Colonic mucosa (tissue), 4 donors: ENCODE measurements around the gene SMURF2. TPM values are rescaled to one million over a fixed set of nuclear protein-coding genes. Genes with fewer than 3 reads are reported as not detected.

Source experiments
- DNase-seq: peaks from one replicate; pipeline ENCODE4 v3.0.0-alpha.2; 2020
- H3K27ac ChIP-seq: fragments of 200-600 bp; one replicate; pipeline ENCODE4 v1.8.0; 2021
- H3K27me3 ChIP-seq: fragments of 200-600 bp; one replicate; pipeline ENCODE4 v1.8.0; 2021
- H3K36me3 ChIP-seq: fragments of 200-600 bp; one replicate; pipeline ENCODE4 v1.8.0; 2021
- H3K4me1 ChIP-seq: fragments of 200-600 bp; one replicate; pipeline ENCODE4 v1.8.0; 2021; ENCODE audit warnings: mild to moderate bottlenecking
- H3K4me3 ChIP-seq: fragments of 200-600 bp; one replicate; pipeline ENCODE4 v1.8.0; 2021
- H3K9ac ChIP-seq, 2 donors: one replicate each; pipeline ENCODE4 v1.7.0; 2013; ENCODE audit warnings: control low read depth in 2 of 2, low read depth in 2 of 2, low read length in 2 of 2
- H3K9me3 ChIP-seq: fragments of 200-600 bp; one replicate; pipeline ENCODE4 v1.8.0; 2021
- intact Hi-C: fragments of 100-400 bp; cut with DNase I; formaldehyde crosslinking; loops from one replicate; pipeline ENCODE4 v1.14.1; 2022
- total RNA-seq, 2 donors: library from RNA; stranded (reverse); fragmentation: NEBNext Ultra II Directional in 1 of 2; extraction: Animal tissue kit (Norgen Biotek cat#: 25700) in 1 of 2; gene quantifications; one replicate each; pipeline ENCODE4 v1.2.1, GENCODE V29; 2021
- TF ChIP-seq, protein P1 (sequence below): fragments of 200-600 bp; IDR thresholded peaks from one replicate; pipeline ENCODE4 v1.8.0; 2022; ENCODE audit warnings: antibody characterized with exemption, mild to moderate bottlenecking
- donor health status: healthy.
- donor health status: DM: no; HTN: no; CAD: no.
- donor health status: DM: no; HTN: no; CAD: no.

The SMURF2 gene
- total RNA-seq, 2 donors from 2014 or later: 10.6 to 18.6 TPM

GRCh38 chr17:64503821-64504768, 158.0 kb downstream of the SMURF2 start:
- Histone ChIP-seq H3K36me3 (peaks cover 36% of the 10 kb centered on the region), H3K27ac (peak overlapping the region; percentile 98), H3K9me3 (no peaks in the 10 kb centered on the region), H3K9ac (peak overlapping the region; percentile 98 to 99), H3K4me3 (peak overlapping the region; percentile 89), H3K27me3 (no peaks in the 10 kb centered on the region), H3K4me1 (peaks cover 8% of the 10 kb centered on the region)
- TF ChIP-seq, protein P1, sequence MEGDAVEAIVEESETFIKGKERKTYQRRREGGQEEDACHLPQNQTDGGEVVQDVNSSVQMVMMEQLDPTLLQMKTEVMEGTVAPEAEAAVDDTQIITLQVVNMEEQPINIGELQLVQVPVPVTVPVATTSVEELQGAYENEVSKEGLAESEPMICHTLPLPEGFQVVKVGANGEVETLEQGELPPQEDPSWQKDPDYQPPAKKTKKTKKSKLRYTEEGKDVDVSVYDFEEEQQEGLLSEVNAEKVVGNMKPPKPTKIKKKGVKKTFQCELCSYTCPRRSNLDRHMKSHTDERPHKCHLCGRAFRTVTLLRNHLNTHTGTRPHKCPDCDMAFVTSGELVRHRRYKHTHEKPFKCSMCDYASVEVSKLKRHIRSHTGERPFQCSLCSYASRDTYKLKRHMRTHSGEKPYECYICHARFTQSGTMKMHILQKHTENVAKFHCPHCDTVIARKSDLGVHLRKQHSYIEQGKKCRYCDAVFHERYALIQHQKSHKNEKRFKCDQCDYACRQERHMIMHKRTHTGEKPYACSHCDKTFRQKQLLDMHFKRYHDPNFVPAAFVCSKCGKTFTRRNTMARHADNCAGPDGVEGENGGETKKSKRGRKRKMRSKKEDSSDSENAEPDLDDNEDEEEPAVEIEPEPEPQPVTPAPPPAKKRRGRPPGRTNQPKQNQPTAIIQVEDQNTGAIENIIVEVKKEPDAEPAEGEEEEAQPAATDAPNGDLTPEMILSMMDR: no peak
- no peak for DNase-seq
- intact Hi-C loops: no loop called here

DNA sequence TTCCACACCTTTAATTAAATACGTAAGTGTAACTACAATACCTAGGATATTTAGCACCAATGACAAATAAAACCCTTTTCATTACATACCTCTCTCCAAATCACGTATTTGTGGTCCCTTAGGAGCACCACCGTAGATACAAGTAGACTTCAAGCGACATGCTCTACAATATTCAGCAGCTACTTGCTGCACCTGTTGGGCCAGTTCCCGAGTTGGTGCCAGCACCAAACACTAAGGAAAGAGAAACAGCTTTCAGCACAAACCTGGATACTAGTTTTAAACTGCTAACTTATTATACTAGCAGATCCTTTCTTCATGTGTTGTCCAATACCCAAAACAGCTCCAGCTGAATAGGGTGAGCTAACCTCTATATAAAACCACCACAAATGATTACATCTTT, 158.8 kb downstream of the SMURF2 start:
- intact Hi-C loops: no loop called here
- Histone ChIP-seq H3K27me3 (no peaks in the 10 kb centered on the region), H3K9me3 (no peaks in the 10 kb centered on the region), H3K4me3 (no peak overlapping the region), H3K4me1 (peaks cover 8% of the 10 kb centered on the region), H3K9ac (peak overlapping the region in 1 of 2 donors; percentile 14), H3K27ac (no peak overlapping the region), H3K36me3 (peaks cover 36% of the 10 kb centered on the region)
- no peak for DNase-seq
- TF ChIP-seq, protein P1: no peak

DNA sequence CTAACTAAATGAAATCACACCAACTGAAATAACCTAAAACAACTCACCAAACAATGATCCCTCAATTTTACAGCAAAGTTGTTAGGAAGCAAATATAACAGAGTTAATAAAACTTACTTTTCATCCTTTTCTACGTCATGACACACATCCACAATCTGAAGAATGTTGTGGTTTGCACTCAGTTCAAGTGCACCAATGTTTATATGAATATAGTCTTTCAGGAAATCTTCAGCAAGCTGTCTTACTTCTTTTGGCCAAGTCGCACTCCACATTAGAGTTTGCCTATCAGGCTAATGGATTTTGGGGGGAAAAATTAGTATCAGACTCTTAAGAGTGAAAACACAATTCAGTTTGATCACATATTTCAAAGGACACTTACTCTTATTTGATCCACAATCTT, 159.3 kb downstream of the SMURF2 start:
- Histone ChIP-seq H3K27me3 (no peaks in the 10 kb centered on the region), H3K9ac (no peak overlapping the region), H3K4me3 (no peak overlapping the region), H3K27ac (no peak overlapping the region), H3K9me3 (no peaks in the 10 kb centered on the region), H3K4me1 (peaks cover 8% of the 10 kb centered on the region), H3K36me3 (peaks cover 36% of the 10 kb centered on the region)
- intact Hi-C loops: no loop called here
- TF ChIP-seq, protein P1: no peak
- no peak for DNase-seq

- Histone ChIP-seq H3K4me3 (no peak overlapping the region), H3K9ac (no peak overlapping the region), H3K27me3 (no peaks in the 10 kb centered on the region), H3K27ac (no peak overlapping the region), H3K4me1 (peaks cover 8% of the 10 kb centered on the region), H3K9me3 (no peaks in the 10 kb centered on the region), H3K36me3 (peaks cover 36% of the 10 kb centered on the region)
- no peak for DNase-seq
- intact Hi-C loops: no loop called here
- TF ChIP-seq, protein P1: no peak
Observed at GRCh38 chr17:64502021-64502420, 160.1 kb downstream of the SMURF2 start.

- TF ChIP-seq, protein P1: no peak
- no peak overlapping the region for H3K9ac ChIP-seq
- H3K27ac ChIP-seq: no peak overlapping the region
- no peak overlapping the region for H3K4me3 ChIP-seq
- peaks cover 36% of the 10 kb centered on the region for H3K36me3 ChIP-seq
- peaks cover 8% of the 10 kb centered on the region for H3K4me1 ChIP-seq
- no peaks in the 10 kb centered on the region for H3K27me3 ChIP-seq
- H3K9me3 ChIP-seq: no peaks in the 10 kb centered on the region
- intact Hi-C loops: no loop called here
- no peak for DNase-seq
Observed at GRCh38 chr17:64500862-64501765, 161.0 kb downstream of the SMURF2 start.
